Gastroesophageal sphincter (tissue), 3 donors: ENCODE data around the gene EPHX1.

ENCODE experiments used
- EP300 ChIP-seq: sonication (generic); formaldehyde crosslinking; IDR thresholded peaks from one replicate; pipeline ENCODE4 v1.6.1; 2017; ENCODE audit warnings: antibody characterized with exemption, mild to moderate bottlenecking
- POLR2A ChIP-seq, 2 donors: fragments of 450-650 bp; IDR thresholded peaks; one replicate each; pipeline ENCODE4 v1.6.1; 2017; ENCODE audit warnings: antibody characterized with exemption in 2 of 2, mild to moderate bottlenecking in 2 of 2, moderate library complexity in 1 of 2
- POLR2AphosphoS5 ChIP-seq: sonication (generic); formaldehyde crosslinking; IDR thresholded peaks from one replicate; pipeline ENCODE4 v1.6.1; 2017; ENCODE audit warnings: antibody characterized with exemption
- TF ChIP-seq, protein P1 (sequence below), 4 experiments: fragments of 200-600 bp in 2 of 4; fragments of 450-650 bp in 2 of 4; sonication (generic) in 1 of 4; IDR thresholded peaks; one replicate each; pipeline ENCODE4 v1.5.1; 2017 to 2019; ENCODE audit warnings: antibody characterized with exemption in 4 of 4, mild to moderate bottlenecking in 2 of 4, moderate library complexity in 2 of 4

DNA sequence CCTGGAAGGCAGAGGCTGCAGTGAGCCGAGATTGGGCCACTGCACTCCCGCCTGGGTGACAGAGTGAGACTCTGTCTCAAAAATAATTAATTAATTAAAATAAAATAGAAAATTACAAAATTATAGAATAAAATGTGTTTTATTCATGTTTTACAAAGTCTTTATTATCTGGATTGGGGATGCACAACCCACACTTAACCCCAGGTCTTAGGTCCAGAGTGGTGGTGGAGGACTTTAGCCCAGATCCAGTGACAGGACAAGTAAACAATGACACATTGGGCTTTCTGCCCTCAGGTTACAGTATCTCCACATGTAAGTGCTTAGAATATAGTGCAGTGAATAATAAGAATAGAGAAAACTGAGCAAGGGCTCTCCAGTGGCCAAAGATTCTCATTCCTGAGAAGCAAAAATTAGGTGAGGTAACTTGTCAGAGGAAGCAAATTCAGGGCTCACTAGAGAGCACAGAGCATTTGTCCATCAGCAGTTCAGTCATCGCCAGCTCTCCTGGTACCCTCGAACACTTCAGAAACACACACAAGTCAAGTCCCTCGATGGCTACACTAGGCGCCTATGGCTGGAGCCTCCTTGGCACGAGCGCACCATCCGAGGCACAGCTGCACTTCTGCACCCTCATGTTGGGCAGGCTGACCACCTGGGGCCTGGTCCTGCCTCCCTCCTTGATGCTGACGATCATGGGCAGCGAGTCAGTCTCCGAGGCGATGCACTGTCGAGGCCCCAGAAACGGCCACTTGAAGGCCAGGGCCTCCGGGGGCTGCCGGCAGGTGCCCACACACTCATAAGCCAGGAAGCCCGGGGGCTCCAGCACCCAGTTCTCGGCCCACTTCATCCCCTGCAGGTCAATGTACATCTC, 76.5 kb downstream of the EPHX1 start:
- TF ChIP-seq POLR2A (IDR thresholded peaks at IDR 0.05) (no peak), EP300 (no peak), POLR2AphosphoS5 (no peak)
- TF ChIP-seq, protein P1, sequence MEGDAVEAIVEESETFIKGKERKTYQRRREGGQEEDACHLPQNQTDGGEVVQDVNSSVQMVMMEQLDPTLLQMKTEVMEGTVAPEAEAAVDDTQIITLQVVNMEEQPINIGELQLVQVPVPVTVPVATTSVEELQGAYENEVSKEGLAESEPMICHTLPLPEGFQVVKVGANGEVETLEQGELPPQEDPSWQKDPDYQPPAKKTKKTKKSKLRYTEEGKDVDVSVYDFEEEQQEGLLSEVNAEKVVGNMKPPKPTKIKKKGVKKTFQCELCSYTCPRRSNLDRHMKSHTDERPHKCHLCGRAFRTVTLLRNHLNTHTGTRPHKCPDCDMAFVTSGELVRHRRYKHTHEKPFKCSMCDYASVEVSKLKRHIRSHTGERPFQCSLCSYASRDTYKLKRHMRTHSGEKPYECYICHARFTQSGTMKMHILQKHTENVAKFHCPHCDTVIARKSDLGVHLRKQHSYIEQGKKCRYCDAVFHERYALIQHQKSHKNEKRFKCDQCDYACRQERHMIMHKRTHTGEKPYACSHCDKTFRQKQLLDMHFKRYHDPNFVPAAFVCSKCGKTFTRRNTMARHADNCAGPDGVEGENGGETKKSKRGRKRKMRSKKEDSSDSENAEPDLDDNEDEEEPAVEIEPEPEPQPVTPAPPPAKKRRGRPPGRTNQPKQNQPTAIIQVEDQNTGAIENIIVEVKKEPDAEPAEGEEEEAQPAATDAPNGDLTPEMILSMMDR (IDR thresholded peaks at IDR 0.05), result no peak
